H9 (cell line): Measurements from ENCODE around the gene C8G. TPM values are rescaled to one million over a fixed set of nuclear protein-coding genes. Genes with fewer than 3 reads are reported as not detected.

Experiments
- DNase-seq: peaks from one replicate; pipeline ENCODE4 v3.0.0-alpha.2; 2017
- H2AFZ ChIP-seq: one replicate; pipeline ENCODE4 v1.6.1; 2013; ENCODE audit warnings: mild to moderate bottlenecking, low read length, control low read depth, moderate library complexity
- H2AK5ac ChIP-seq: 2 replicates; pipeline ENCODE4 v1.6.1; 2013; ENCODE audit warnings: low read length, control low read depth, mixed read lengths; ENCODE audit not compliant: insufficient read length
- H2BK120ac ChIP-seq: one replicate; pipeline ENCODE4 v1.6.1; 2013; ENCODE audit warnings: low read depth, mild to moderate bottlenecking, low read length, control low read depth, inconsistent platforms; ENCODE audit not compliant: poor library complexity, severe bottlenecking
- H2BK12ac ChIP-seq: 2 replicates; pipeline ENCODE4 v1.6.1; 2013; ENCODE audit warnings: low read length, control low read depth, mixed read lengths, low read depth; ENCODE audit not compliant: insufficient read length
- H2BK15ac ChIP-seq: 2 replicates; pipeline ENCODE4 v1.6.1; 2013; ENCODE audit warnings: low read depth, low read length, control low read depth
- H2BK20ac ChIP-seq: one replicate; pipeline ENCODE4 v1.6.1; 2013; ENCODE audit warnings: low read depth, mild to moderate bottlenecking, low read length, control low read depth, inconsistent platforms; ENCODE audit not compliant: poor library complexity, severe bottlenecking
- H2BK5ac ChIP-seq: 2 replicates; pipeline ENCODE4 v1.6.1; 2013; ENCODE audit warnings: low read length, control low read depth, mixed read lengths; ENCODE audit not compliant: insufficient read length
- H3K14ac ChIP-seq: 2 replicates; pipeline ENCODE4 v1.6.1; 2013; ENCODE audit warnings: low read length, control low read depth; ENCODE audit not compliant: insufficient read depth
- H3K18ac ChIP-seq: 2 replicates; pipeline ENCODE4 v1.6.1; 2013; ENCODE audit warnings: low read depth, mild to moderate bottlenecking, mixed read lengths, low read length, control low read depth; ENCODE audit not compliant: insufficient read length
- H3K23ac ChIP-seq: 2 replicates; pipeline ENCODE4 v1.6.1; 2013; ENCODE audit warnings: low read length, control low read depth, mixed read lengths, low read depth; ENCODE audit not compliant: insufficient read length
- H3K23me2 ChIP-seq: 2 replicates; pipeline ENCODE4 v1.6.1; 2013; ENCODE audit warnings: low read depth, mild to moderate bottlenecking, mixed read lengths, low read length, control low read depth; ENCODE audit not compliant: insufficient read length, poor library complexity, severe bottlenecking
- H3K27ac ChIP-seq: 2 replicates; pipeline ENCODE4 v1.5.1; 2013; ENCODE audit warnings: low read length, control low read depth, mixed read lengths, low read depth; ENCODE audit not compliant: insufficient read length
- H3K27me3 ChIP-seq: 2 replicates; pipeline ENCODE4 v1.6.1; 2013; ENCODE audit warnings: low read length, control low read depth, inconsistent platforms; ENCODE audit not compliant: insufficient read depth
- H3K4ac ChIP-seq: 2 replicates; pipeline ENCODE4 v1.6.1; 2013; ENCODE audit warnings: low read depth, mild to moderate bottlenecking, control low read depth, inconsistent platforms, low read length, moderate library complexity
- H3K4me1 ChIP-seq: 2 replicates; pipeline ENCODE4 v1.6.1; 2013; ENCODE audit warnings: low read length, control low read depth, inconsistent platforms; ENCODE audit not compliant: insufficient read depth
- H3K4me2 ChIP-seq: 2 replicates; pipeline ENCODE4 v1.6.1; 2013; ENCODE audit warnings: low read length, control low read depth, mixed read lengths; ENCODE audit not compliant: insufficient read length, insufficient read depth
- H3K56ac ChIP-seq: 2 replicates; pipeline ENCODE4 v1.6.1; 2013; ENCODE audit warnings: low read depth, mild to moderate bottlenecking, mixed read lengths, low read length, control low read depth; ENCODE audit not compliant: insufficient read length
- H3K79me1 ChIP-seq: 2 replicates; pipeline ENCODE4 v1.6.1; 2013; ENCODE audit warnings: low read depth, mild to moderate bottlenecking, moderate library complexity, low read length, control low read depth, inconsistent platforms; ENCODE audit not compliant: insufficient read depth, poor library complexity, severe bottlenecking
- H3K79me2 ChIP-seq: 2 replicates; pipeline ENCODE4 v1.6.1; 2013; ENCODE audit warnings: low read length, control low read depth, inconsistent platforms; ENCODE audit not compliant: insufficient read depth
- H3K9ac ChIP-seq: 2 replicates; pipeline ENCODE4 v1.6.1; 2013; ENCODE audit warnings: low read length, control low read depth, mixed read lengths; ENCODE audit not compliant: insufficient read length; ENCODE audit errors: extremely low read depth
- H3K9me3 ChIP-seq: one replicate; pipeline ENCODE4 v1.6.1; 2013; ENCODE audit warnings: low read depth, low read length, inconsistent platforms; ENCODE audit not compliant: control insufficient read depth
- H3T11ph ChIP-seq: one replicate; pipeline ENCODE4 v1.6.1; 2013; ENCODE audit warnings: mild to moderate bottlenecking, low read length, control low read depth, inconsistent platforms
- H4K20me1 ChIP-seq: one replicate; pipeline ENCODE4 v1.6.1; 2013; ENCODE audit not compliant: control insufficient read depth, insufficient read length, insufficient read depth
- H4K5ac ChIP-seq: 2 replicates; pipeline ENCODE4 v1.6.1; 2013; ENCODE audit warnings: low read depth, mild to moderate bottlenecking, mixed read lengths, low read length, control low read depth; ENCODE audit not compliant: insufficient read length
- H4K8ac ChIP-seq: replicated peaks from 2 replicates; pipeline ENCODE4 v1.6.1; 2013; ENCODE audit warnings: low read length, control low read depth, mixed read lengths, low read depth; ENCODE audit not compliant: insufficient read length
- H4K91ac ChIP-seq: 2 replicates; pipeline ENCODE4 v1.6.1; 2013; ENCODE audit warnings: low read depth, mild to moderate bottlenecking, moderate library complexity, mixed read lengths, low read length, control low read depth; ENCODE audit not compliant: insufficient read length
- H3K27ac Mint-ChIP-seq, 3 experiments: 2 replicates in 2 of 3; 3 replicates in 1 of 3; pipeline ENCODE4 v1.8.0; 2020 to 2021; ENCODE audit warnings: mixed read lengths in 3 of 3, mild to moderate bottlenecking in 1 of 3, moderate library complexity in 1 of 3
- H3K27me3 Mint-ChIP-seq: 2 replicates; pipeline ENCODE4 v1.8.0; 2021; ENCODE audit warnings: low read depth, mild to moderate bottlenecking, moderate library complexity, mixed read lengths
- H3K36me3 Mint-ChIP-seq, 3 experiments: 2 replicates in 2 of 3; 3 replicates in 1 of 3; pipeline ENCODE4 v1.8.0; 2020 to 2021; ENCODE audit warnings: low read depth in 3 of 3, mixed read lengths in 3 of 3; ENCODE audit not compliant: insufficient read depth in 1 of 3
- H3K4me1 Mint-ChIP-seq, 2 experiments: 2 replicates each; pipeline ENCODE4 v1.8.0; 2020; ENCODE audit warnings: mixed read lengths in 2 of 2
- H3K4me3 Mint-ChIP-seq, 2 experiments: 2 replicates in 1 of 2; 3 replicates in 1 of 2; pipeline ENCODE4 v1.8.0; 2020 to 2021; ENCODE audit warnings: mild to moderate bottlenecking in 2 of 2, mixed read lengths in 2 of 2, moderate library complexity in 1 of 2
- H3K9me3 Mint-ChIP-seq, 2 experiments: 2 replicates in 1 of 2; 3 replicates in 1 of 2; pipeline ENCODE4 v1.8.0; 2020; ENCODE audit warnings: mild to moderate bottlenecking in 2 of 2, mixed read lengths in 2 of 2, moderate library complexity in 1 of 2
- CTCF ChIP-seq: fragments of 200-600 bp; sonication (generic); conservative IDR thresholded peaks from 3 replicates; pipeline ENCODE4 v1.8.0; 2021; ENCODE audit warnings: antibody characterized with exemption, mild to moderate bottlenecking
- WGBS: extraction: QIAGEN DNeasy Blood & Tissue Kit; methylation state at CpG from one replicate; pipeline ENCODE4 v1.1.7; 2013; ENCODE audit warnings: missing lambda C conversion rate, low lambda C conversion rate, mixed read lengths; ENCODE audit not compliant: insufficient read length; ENCODE audit errors: extremely low coverage; 5-methylcytosine and 5-hydroxymethylcytosine counted together
- total RNA-seq: library from RNA; stranded (reverse); gene quantifications from 2 replicates; pipeline ENCODE4 v1.2.1, GENCODE V29; 2021

C8G gene
- total RNA-seq, 1 experiment from 2014 or later, result 0.96 TPM

DNA sequence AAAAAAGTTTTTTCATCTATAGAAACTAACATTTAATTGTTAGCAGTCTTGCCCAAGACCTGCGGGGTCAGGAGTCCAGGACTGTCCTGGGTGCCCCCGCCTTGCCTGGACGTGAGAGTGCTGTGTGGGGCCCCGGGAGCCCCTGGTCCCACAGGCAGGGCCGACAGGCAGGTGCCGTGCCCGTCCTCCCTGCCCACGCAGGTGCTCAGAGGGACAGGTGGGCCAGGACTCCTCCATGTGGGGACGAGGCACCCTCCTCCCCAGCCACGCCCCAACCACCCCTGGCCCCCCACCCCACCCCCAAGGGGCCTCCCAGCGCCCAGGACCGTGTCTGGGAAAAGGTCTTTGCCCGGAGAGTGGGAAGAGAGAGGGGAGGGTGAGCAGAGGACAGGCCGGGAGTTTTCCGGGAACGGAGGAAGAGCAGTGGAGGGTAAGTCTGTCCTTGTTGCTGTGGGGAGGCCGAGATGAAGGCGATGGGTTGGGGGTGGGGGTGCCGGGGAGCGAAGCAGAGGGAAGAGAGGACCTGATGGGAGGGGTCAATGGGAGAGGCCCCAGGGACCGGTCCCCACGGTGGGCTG lies 4.3 kb downstream of the C8G start:
- no peak overlapping the region for H2BK12ac ChIP-seq
- H3K14ac ChIP-seq, result no peak overlapping the region; the same call in 1 of the 2 replicates
- no peak overlapping the region for H2BK15ac ChIP-seq
- H3K27me3 ChIP-seq, result no peaks in the 10 kb centered on the region
- H3K23ac ChIP-seq, result no peak overlapping the region
- H3K27me3 Mint-ChIP-seq, result no peaks in the 10 kb centered on the region
- no peak overlapping the region for H2AK5ac ChIP-seq
- no peak overlapping the region for H3K27ac Mint-ChIP-seq
- no peak overlapping the region for H2AFZ ChIP-seq
- H3K79me1 ChIP-seq, result no peaks in the 10 kb centered on the region
- no peak overlapping the region for H4K5ac ChIP-seq
- H3K4ac ChIP-seq, result no peak overlapping the region
- H3K4me1 ChIP-seq, result no peaks in the 10 kb centered on the region
- peak overlapping the region; percentile 55 for H3K4me2 ChIP-seq
- no peak overlapping the region for H4K91ac ChIP-seq
- no peak overlapping the region for H2BK120ac ChIP-seq
- H3K36me3 Mint-ChIP-seq, result no peaks in the 10 kb centered on the region
- no peaks in the 10 kb centered on the region for H4K20me1 ChIP-seq
- H3K23me2 ChIP-seq, result peaks cover 5% of the 10 kb centered on the region
- H3K4me3 Mint-ChIP-seq, result peak overlapping the region; percentile 74 to 87
- no peak overlapping the region for H2BK20ac ChIP-seq
- H3K9ac ChIP-seq, result no peak overlapping the region
- H2BK5ac ChIP-seq, result no peak overlapping the region
- no peak overlapping the region for H3K27ac ChIP-seq
- no peak overlapping the region for H4K8ac ChIP-seq
- no peak overlapping the region for H3T11ph ChIP-seq
- peaks cover 10 to 18% of the 10 kb centered on the region in 2 experiments for H3K4me1 Mint-ChIP-seq
- no peak overlapping the region for H3K18ac ChIP-seq
- no peaks in the 10 kb centered on the region for H3K9me3 ChIP-seq
- H3K9me3 Mint-ChIP-seq, result no peaks in the 10 kb centered on the region
- no CpG with 5 or more reads among the region's 22 CpGs for WGBS
- H3K56ac ChIP-seq, result no peak overlapping the region
- TF ChIP-seq CTCF, result no peak
- H3K79me2 ChIP-seq, result no peaks in the 10 kb centered on the region
- no peak for DNase-seq
